ENCODE measurements around the gene RPS6KA1.

Gene RPS6KA1

DNA sequence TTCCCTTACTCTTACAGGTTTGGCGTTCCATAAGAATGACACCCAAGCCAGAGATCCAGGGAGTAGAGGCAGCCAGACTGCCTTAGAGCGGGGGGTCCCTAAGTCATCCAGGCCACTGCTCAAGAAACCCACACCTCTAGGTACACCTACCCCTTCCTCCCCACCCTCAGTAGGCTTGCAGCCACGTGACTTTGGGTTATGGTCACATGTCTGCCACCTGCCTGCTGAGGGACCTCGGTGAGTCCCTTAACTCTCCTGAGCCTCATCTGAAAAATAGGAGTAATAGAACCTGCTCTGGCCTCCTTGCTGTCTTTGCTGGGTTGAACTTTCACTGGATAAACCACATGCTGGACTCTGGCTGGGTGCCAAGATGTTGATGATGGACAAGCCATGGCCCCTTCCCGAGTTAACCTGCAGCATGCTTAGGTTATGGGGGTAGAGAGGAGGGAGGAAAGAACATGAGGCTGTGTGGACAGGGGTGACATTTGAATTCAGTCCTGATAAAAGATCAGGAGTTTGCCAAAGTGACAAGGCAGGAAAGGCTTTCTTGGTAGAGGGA is 4.5 kb downstream of the RPS6KA1 start:
- DNase-seq = no peak

- DNase-seq = no peak
Measured at GRCh38 chr1:26535201-26535600, 5.6 kb downstream of the RPS6KA1 start.

DNA sequence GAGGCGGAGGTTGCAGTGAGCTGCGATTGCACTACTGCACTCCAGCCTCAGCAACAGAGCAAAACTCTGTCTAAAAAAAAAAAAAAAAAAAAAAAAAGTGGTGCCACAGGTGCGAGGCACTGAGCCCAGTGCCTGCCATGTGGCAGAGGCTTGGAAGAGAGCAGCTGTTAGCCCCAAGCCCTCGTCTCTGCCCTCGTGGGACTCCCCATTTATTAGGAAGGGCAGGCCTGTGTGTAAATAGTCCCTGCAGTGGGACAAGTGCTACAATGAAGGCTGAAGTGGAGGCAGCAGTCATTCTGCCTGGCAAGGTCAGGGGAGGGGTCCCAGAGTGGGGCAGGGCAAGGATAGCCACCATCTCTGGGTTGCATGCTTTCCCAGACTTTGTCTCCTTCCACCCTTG is 6.5 kb downstream of the RPS6KA1 start:
- no peak for DNase-seq

DNA sequence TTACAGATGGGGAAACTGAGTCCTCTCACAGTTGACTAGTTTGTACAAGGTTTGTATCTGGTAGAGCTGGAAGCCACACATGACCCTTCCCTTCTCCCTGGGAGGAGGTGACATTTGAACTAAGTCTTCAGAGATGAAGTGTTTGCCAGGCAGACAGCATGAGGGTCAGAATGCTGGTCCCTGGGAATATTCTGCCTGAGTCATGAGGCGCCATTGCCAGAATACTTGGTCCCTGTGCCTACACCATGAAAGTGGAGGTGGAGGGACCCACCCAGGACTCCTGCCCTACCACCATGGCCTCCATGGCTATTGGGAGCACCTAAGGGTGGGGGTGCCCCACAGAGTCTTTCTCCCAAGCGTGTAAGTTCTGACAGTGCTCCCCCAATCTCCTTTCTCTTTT is 7.0 kb downstream of the RPS6KA1 start:
- no peak for DNase-seq

DNA sequence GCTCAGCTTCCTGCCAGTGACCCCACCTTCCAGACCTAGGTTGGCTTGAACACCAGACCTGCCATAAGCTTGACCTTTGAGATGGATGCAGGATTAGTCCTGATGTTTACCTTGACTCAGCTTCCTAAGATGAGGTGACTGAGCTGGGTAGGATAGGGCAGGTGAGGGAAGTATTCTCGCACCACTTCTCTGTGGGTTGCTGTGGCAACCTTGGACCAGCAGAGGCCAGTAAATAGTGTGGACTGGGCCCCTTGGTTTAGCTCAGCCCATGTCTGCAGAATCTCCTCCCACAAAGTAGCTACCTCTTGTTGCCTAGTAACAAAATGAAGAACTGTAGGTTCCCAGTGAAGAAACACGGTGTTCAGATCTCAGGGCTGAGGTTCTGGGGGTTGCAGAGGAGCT is 8.4 kb downstream of the RPS6KA1 start:
- no peak for DNase-seq

- peak; percentile 55 for DNase-seq
Measured at GRCh38 chr1:26538480-26539412, 9.2 kb downstream of the RPS6KA1 start.

DNA sequence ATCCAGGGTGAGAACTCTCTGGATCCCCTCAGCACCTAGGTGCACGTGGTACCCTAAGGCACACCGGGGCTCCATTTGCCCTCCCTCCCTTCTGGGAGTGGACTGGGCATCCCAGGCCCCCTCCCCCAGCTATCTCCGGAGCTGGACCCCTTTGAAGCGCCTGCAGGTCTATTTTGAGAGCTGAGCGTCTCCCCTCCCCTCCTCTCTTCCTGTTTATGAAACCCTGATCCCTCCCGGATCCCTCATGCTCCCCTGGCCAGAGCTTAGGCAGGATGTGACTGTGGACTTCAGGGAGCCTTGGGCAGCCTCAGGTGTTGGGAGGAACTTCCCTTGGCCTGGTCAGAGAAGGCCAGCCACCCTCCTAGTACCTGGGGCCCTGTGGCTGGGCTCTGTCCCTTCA is 10.2 kb downstream of the RPS6KA1 start:
- no peak for DNase-seq

- DNase-seq = no peak
Measured at GRCh38 chr1:26540351-26540750, 10.8 kb downstream of the RPS6KA1 start.

GRCh38 chr1:26541431-26541815 is 11.9 kb downstream of the RPS6KA1 start:
- no peak for DNase-seq

GRCh38 chr1:26541816-26542711 is 12.5 kb downstream of the RPS6KA1 start:
- DNase-seq = peak; percentile 40

GRCh38 chr1:26542771-26543451 is 13.3 kb downstream of the RPS6KA1 start:
- DNase-seq = no peak

- no peak for DNase-seq
Measured at GRCh38 chr1:26543462-26543861, 13.9 kb downstream of the RPS6KA1 start.

GRCh38 chr1:26544126-26544525 is 14.6 kb downstream of the RPS6KA1 start:
- DNase-seq = no peak

DNA sequence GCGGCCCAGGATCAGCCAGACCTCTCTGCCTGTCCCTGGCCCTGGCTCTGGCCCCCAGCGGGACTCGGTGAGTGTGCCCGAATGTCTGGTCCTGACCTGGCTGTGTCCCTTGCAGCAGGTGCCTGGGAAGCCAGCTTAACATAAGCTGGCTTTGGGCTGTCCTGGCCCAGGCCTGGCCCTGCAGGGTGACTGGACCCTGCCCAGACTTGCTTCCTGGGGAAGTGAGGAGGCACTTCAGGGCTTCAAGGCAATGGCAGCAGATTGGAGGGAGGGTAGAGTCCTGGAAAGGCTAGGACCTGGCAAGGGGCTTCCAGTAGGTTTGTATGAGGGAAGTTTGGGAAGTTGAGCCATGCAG is 16.4 kb downstream of the RPS6KA1 start:
- no peak for DNase-seq

DNA sequence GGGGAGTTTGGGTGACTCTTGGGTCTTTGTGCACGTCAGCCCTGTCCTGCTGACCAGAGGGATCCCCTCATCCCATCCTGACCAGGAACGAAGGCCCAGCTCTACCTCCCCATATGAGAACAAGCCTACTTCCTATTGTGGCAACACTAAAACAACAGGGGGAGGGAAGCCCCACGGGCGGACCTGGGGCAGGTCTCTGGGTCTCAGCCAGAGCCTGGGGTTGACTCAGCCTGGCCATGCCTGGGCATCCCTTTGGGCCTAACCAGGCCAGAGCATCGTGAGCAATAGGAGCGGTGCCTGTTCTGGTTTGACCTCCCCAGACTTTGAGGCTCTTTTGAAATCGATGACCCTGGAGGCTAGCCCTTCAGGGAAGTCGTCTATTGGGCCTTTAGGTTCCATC is 16.8 kb downstream of the RPS6KA1 start:
- DNase-seq = no peak

DNA sequence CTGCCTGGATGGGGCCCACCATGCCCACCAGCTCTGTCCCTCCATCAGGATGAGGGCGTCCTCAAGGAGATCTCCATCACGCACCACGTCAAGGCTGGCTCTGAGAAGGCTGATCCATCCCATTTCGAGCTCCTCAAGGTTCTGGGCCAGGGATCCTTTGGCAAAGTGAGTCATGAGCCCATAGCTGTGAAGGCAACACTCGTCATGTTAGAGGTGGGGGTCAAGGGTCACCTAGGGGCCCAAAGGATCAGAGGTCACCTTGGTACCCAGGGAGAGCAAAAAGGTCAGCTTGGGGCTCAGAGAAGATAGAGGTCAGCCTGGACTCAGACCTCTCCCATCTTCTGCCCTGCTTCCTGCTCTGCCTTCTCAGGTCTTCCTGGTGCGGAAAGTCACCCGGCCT is 17.3 kb downstream of the RPS6KA1 start:
- DNase-seq = no peak

DNA sequence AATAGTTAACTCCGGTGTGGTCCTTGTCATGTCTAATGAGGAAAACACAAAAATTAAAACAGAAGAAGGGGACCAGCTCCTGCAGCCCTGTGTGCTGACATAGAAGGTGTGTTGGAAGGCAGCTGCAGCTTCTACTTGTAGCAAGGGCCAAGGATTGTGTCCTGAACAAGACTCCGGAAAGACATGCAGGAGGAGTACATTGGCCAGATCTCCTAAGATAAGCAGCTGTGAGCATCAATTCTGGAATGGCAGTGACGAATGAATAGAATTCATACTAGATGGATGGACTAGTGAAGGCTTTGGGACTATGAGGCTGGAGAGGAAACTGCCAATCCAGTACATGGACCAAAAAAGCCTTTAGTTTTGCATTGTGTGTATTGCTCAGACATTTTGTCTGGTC is 19.3 kb downstream of the RPS6KA1 start:
- no peak for DNase-seq

DNA sequence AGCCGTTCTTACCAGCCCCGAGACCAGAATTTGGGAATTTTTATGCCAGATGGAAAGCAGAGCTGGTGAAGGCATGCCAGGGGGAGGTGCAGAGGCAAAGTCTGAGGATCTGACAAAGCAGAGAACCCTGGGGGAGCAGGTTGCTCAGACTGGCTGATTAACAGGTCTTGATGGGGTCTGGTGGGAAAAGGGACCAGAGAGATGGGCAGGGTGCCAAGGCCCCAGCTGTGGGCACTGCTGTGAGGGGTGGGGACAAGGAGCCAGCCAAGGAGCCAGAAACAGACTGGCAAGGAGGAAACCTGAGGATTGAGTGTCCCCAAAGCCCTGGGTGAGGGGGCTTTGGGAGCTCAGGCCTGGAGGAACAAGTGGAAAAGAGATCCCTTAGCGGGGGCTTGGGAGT is 21.4 kb downstream of the RPS6KA1 start:
- DNase-seq = no peak

DNA sequence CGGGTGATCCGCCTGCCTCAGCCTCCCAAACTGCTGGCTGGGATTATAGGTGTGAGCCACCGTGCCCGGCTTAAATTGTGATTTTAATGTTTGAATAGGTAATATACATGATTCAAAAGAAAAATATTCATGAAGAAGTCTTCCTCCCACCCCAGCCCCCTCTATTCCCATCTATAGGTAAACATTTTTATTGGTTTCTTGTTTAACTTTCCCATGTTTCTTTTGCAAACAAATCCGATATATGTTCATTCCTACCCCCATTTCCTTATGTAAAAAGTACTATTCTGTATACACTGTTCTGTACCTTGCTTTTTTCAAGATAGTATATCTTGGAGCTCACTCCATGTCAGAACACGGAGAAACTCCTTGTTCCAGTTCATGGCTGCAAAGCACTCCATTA is 23.2 kb downstream of the RPS6KA1 start:
- no peak for DNase-seq

DNA sequence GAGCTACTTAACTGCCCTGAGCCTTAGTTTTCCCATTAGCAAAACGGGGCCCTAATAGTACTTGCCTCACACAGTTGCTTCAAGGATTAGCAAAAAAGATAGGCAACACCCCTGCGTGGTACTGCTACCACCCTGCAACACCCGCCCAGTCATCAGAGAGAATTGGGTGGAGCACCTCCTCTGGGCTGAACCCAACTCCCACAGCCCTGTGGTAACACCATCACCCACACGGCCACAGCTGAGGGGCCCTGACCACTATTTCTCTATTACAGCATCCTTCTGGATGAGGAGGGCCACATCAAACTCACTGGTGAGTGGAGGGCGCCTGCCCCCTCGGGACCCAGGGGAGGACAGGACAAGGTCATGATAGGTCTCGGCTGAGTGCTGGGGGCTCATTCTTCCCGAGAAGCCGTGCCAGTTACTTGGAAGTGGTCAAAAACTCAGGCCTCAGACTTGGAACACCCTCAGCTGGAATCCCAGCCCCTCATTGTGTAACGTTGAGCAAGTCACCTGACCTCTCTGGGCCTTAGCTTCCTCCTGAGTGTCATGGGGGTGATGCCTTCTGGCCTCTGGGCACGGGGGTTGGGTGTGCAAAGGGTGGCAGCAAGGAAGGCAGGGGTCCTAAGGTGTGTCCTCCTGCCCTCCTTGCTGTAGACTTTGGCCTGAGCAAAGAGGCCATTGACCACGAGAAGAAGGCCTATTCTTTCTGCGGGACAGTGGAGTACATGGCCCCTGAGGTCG is 24.6 kb downstream of the RPS6KA1 start:
- no peak for DNase-seq

GRCh38 chr1:26554781-26555180 is 25.2 kb downstream of the RPS6KA1 start:
- no peak for DNase-seq

GRCh38 chr1:26555550-26555981 is 26.0 kb downstream of the RPS6KA1 start:
- DNase-seq = no peak

Data from EL (cell line).